KMS-11 (cell line): ENCODE data around the gene LORICRIN.

ENCODE experiments used
- H2AFZ ChIP-seq: fragments of 200-600 bp; sonication (generic); 2 replicates; pipeline ENCODE4 v1.6.1; 2016; ENCODE audit warnings: antibody characterized with exemption, mixed run types, low read depth
- H3K27ac ChIP-seq: fragments of 200-600 bp; sonication (generic); 2 replicates; pipeline ENCODE4 v1.6.1; 2016; ENCODE audit warnings: mild to moderate bottlenecking, mixed run types
- H3K27me3 ChIP-seq: fragments of 200-600 bp; sonication (generic); 2 replicates; pipeline ENCODE4 v1.6.1; 2017; ENCODE audit warnings: mild to moderate bottlenecking, low read depth, mixed run types, moderate library complexity; ENCODE audit not compliant: insufficient read depth
- H3K36me3 ChIP-seq: fragments of 200-600 bp; sonication (generic); 2 replicates; pipeline ENCODE4 v1.6.1; 2017; ENCODE audit warnings: mild to moderate bottlenecking, mixed run types; ENCODE audit not compliant: insufficient read depth
- H3K4me1 ChIP-seq: fragments of 200-600 bp; sonication (generic); 2 replicates; pipeline ENCODE4 v1.6.1; 2016; ENCODE audit warnings: mild to moderate bottlenecking, low read depth, mixed run types; ENCODE audit not compliant: poor library complexity, severe bottlenecking
- H3K4me2 ChIP-seq: fragments of 200-600 bp; sonication (generic); 2 replicates; pipeline ENCODE4 v1.7.0; 2016; ENCODE audit warnings: mild to moderate bottlenecking, mixed run types
- H3K4me3 ChIP-seq: fragments of 200-600 bp; sonication (generic); IDR thresholded peaks from 2 replicates; pipeline ENCODE4 v1.6.1; 2017; ENCODE audit warnings: low read depth, low read length, mixed read lengths; ENCODE audit not compliant: insufficient read depth
- H3K79me2 ChIP-seq: fragments of 200-600 bp; sonication (generic); 2 replicates; pipeline ENCODE4 v1.6.1; 2016; ENCODE audit warnings: low read depth, mixed run types; ENCODE audit not compliant: insufficient read depth
- H3K9ac ChIP-seq: fragments of 200-600 bp; sonication (generic); 2 replicates; pipeline ENCODE4 v1.6.1; 2016; ENCODE audit warnings: mild to moderate bottlenecking, mixed run types
- H4K20me1 ChIP-seq: fragments of 200-600 bp; sonication (generic); 2 replicates; pipeline ENCODE4 v1.6.1; 2016; ENCODE audit warnings: mild to moderate bottlenecking, mixed run types; ENCODE audit not compliant: insufficient read depth
- CTCF ChIP-seq: fragments of 200-600 bp; sonication (generic); conservative IDR thresholded peaks from 2 replicates; pipeline ENCODE4 v1.6.1; 2017; ENCODE audit warnings: low read depth, mild to moderate bottlenecking, antibody characterized with exemption, low read length, moderate library complexity, mixed read lengths

LORICRIN gene

GRCh38 chr1:153259387-153259786 is at the start of gene LORICRIN:
TSS of gene LORICRIN (plus strand) at chr1:153259687. CDS start at chr1:153260950, 1,263 bp downstream.
- Histone ChIP-seq H4K20me1 (no peaks in the 10 kb centered on the region), H3K79me2 (no peaks in the 10 kb centered on the region), H3K27me3 (peaks cover 10% of the 10 kb centered on the region; the same call in 1 of the 2 replicates), H3K4me3 (no peak within 1 kb of the TSS), H3K9ac (no peak within 1 kb of the TSS), H3K36me3 (no peaks in the 10 kb centered on the region), H3K4me2 (no peak within 1 kb of the TSS), H2AFZ (no peak within 1 kb of the TSS), H3K4me1 (peaks cover 25% of the 10 kb centered on the region), H3K27ac (no peak within 1 kb of the TSS)
- no peak for TF ChIP-seq CTCF

GRCh38 chr1:153210206-153210605 is 49.3 kb upstream of the LORICRIN start:
- Histone ChIP-seq H2AFZ (no peak overlapping the region), H3K4me3 (no peak overlapping the region), H3K4me1 (no peaks in the 10 kb centered on the region), H3K36me3 (no peaks in the 10 kb centered on the region), H4K20me1 (no peaks in the 10 kb centered on the region), H3K27me3 (no peaks in the 10 kb centered on the region), H3K27ac (no peak overlapping the region), H3K4me2 (no peak overlapping the region), H3K9ac (no peak overlapping the region), H3K79me2 (no peaks in the 10 kb centered on the region)
- TF ChIP-seq CTCF: no peak

GRCh38 chr1:153212201-153212600 is 47.3 kb upstream of the LORICRIN start:
- Histone ChIP-seq H3K79me2 (no peaks in the 10 kb centered on the region), H3K9ac (no peak overlapping the region), H3K27me3 (no peaks in the 10 kb centered on the region), H3K4me3 (no peak overlapping the region), H4K20me1 (no peaks in the 10 kb centered on the region), H2AFZ (no peak overlapping the region), H3K4me2 (no peak overlapping the region), H3K4me1 (no peaks in the 10 kb centered on the region), H3K36me3 (no peaks in the 10 kb centered on the region), H3K27ac (no peak overlapping the region)
- no peak for TF ChIP-seq CTCF

GRCh38 chr1:153213519-153213918 is 46.0 kb upstream of the LORICRIN start:
- Histone ChIP-seq H4K20me1 (no peaks in the 10 kb centered on the region), H3K36me3 (no peaks in the 10 kb centered on the region), H3K4me3 (no peak overlapping the region), H3K4me2 (no peak overlapping the region), H3K79me2 (no peaks in the 10 kb centered on the region), H3K27me3 (no peaks in the 10 kb centered on the region), H2AFZ (no peak overlapping the region), H3K9ac (no peak overlapping the region), H3K4me1 (no peaks in the 10 kb centered on the region), H3K27ac (no peak overlapping the region)
- TF ChIP-seq CTCF: no peak
